ENCODE data around the gene C1orf210. TPM values are rescaled to one million over a fixed set of nuclear protein-coding genes. Genes with fewer than 3 reads are reported as not detected.

The C1orf210 gene
- total and polyA plus RNA-seq, 4 donors: 0.10 to 0.18 TPM; not detected in 2

GRCh38 chr1:43241413-43241836, 44.0 kb downstream of the C1orf210 start:
- Histone ChIP-seq H3K36me3 (ENCODE audit: control insufficient read depth, insufficient read depth, low read length) (no peaks in the 10 kb centered on the region), H3K27me3 (ENCODE audit: control insufficient read depth, insufficient read depth, low read length) (no peaks in the 10 kb centered on the region), H3K9me3 (ENCODE audit: control insufficient read depth, insufficient read depth, low read length) (no peaks in the 10 kb centered on the region), H3K4me3 (ENCODE audit: low read depth, low read length) (no peak overlapping the region), H3K27ac (ENCODE audit: low read depth, low read length) (no peak overlapping the region), H3K4me1 (ENCODE audit: control insufficient read depth, insufficient read depth, low read length) (peaks cover 5% of the 10 kb centered on the region)
- 77% methylated on average over 6 of the region's 6 CpGs for WGBS (ENCODE audit: insufficient coverage)
- no peak for DNase-seq (ENCODE audit: low read depth in 4 of 6, low spot score in 6 of 6)

GRCh38 chr1:43239484-43239883, 45.9 kb downstream of the C1orf210 start:
- Histone ChIP-seq H3K27ac (ENCODE audit: low read depth, low read length) (no peak overlapping the region), H3K4me1 (ENCODE audit: control insufficient read depth, insufficient read depth, low read length) (peaks cover 5% of the 10 kb centered on the region), H3K4me3 (ENCODE audit: low read depth, low read length) (no peak overlapping the region), H3K9me3 (ENCODE audit: control insufficient read depth, insufficient read depth, low read length) (no peaks in the 10 kb centered on the region), H3K36me3 (ENCODE audit: control insufficient read depth, insufficient read depth, low read length) (no peaks in the 10 kb centered on the region), H3K27me3 (ENCODE audit: control insufficient read depth, insufficient read depth, low read length) (no peaks in the 10 kb centered on the region)
- 89% methylated on average over 2 of the region's 3 CpGs for WGBS (ENCODE audit: insufficient coverage)
- no peak for DNase-seq (ENCODE audit: low read depth in 4 of 6, low spot score in 6 of 6)

GRCh38 chr1:43238991-43239469, 46.4 kb downstream of the C1orf210 start:
- no peak for DNase-seq (ENCODE audit: low read depth in 4 of 6, low spot score in 6 of 6)
- Histone ChIP-seq H3K4me3 (ENCODE audit: low read depth, low read length) (no peak overlapping the region), H3K27ac (ENCODE audit: low read depth, low read length) (no peak overlapping the region), H3K9me3 (ENCODE audit: control insufficient read depth, insufficient read depth, low read length) (no peaks in the 10 kb centered on the region), H3K4me1 (ENCODE audit: control insufficient read depth, insufficient read depth, low read length) (peaks cover 5% of the 10 kb centered on the region), H3K36me3 (ENCODE audit: control insufficient read depth, insufficient read depth, low read length) (no peaks in the 10 kb centered on the region), H3K27me3 (ENCODE audit: control insufficient read depth, insufficient read depth, low read length) (no peaks in the 10 kb centered on the region)
- 88% methylated on average over 2 of the region's 3 CpGs for WGBS (ENCODE audit: insufficient coverage)

GRCh38 chr1:43238085-43238484, 47.3 kb downstream of the C1orf210 start:
- Histone ChIP-seq H3K4me1 (ENCODE audit: control insufficient read depth, insufficient read depth, low read length) (peaks cover 5% of the 10 kb centered on the region), H3K27ac (ENCODE audit: low read depth, low read length) (no peak overlapping the region), H3K4me3 (ENCODE audit: low read depth, low read length) (no peak overlapping the region), H3K27me3 (ENCODE audit: control insufficient read depth, insufficient read depth, low read length) (no peaks in the 10 kb centered on the region), H3K36me3 (ENCODE audit: control insufficient read depth, insufficient read depth, low read length) (no peaks in the 10 kb centered on the region), H3K9me3 (ENCODE audit: control insufficient read depth, insufficient read depth, low read length) (no peaks in the 10 kb centered on the region)
- WGBS (ENCODE audit: insufficient coverage): 8% methylated on average over 4 of the region's 5 CpGs
- peak in 3 of 6 donors; percentile 20 to 82 (median 61) for DNase-seq (ENCODE audit: low read depth in 4 of 6, low spot score in 6 of 6)

- H3K27me3 ChIP-seq (ENCODE audit: control insufficient read depth, insufficient read depth, low read length): no peaks in the 10 kb centered on the region
- H3K4me1 ChIP-seq (ENCODE audit: control insufficient read depth, insufficient read depth, low read length): peaks cover 5% of the 10 kb centered on the region
- no peaks in the 10 kb centered on the region for H3K9me3 ChIP-seq (ENCODE audit: control insufficient read depth, insufficient read depth, low read length)
- no peak for DNase-seq (ENCODE audit: low read depth in 4 of 6, low spot score in 6 of 6)
- no peaks in the 10 kb centered on the region for H3K36me3 ChIP-seq (ENCODE audit: control insufficient read depth, insufficient read depth, low read length)
- no peak overlapping the region for H3K4me3 ChIP-seq (ENCODE audit: low read depth, low read length)
- no CpG with 5 or more reads among the region's 1 CpG for WGBS (ENCODE audit: insufficient coverage)
- no peak overlapping the region for H3K27ac ChIP-seq (ENCODE audit: low read depth, low read length)
Observed at GRCh38 chr1:43237121-43237520, 48.3 kb downstream of the C1orf210 start.

GRCh38 chr1:43235451-43236121, 49.8 kb downstream of the C1orf210 start:
- no peaks in the 10 kb centered on the region for H3K9me3 ChIP-seq (ENCODE audit: control insufficient read depth, insufficient read depth, low read length)
- WGBS (ENCODE audit: insufficient coverage): 88% methylated on average over 9 of the region's 9 CpGs
- no peaks in the 10 kb centered on the region for H3K27me3 ChIP-seq (ENCODE audit: control insufficient read depth, insufficient read depth, low read length)
- peaks cover 5% of the 10 kb centered on the region for H3K4me1 ChIP-seq (ENCODE audit: control insufficient read depth, insufficient read depth, low read length)
- no peak overlapping the region for H3K27ac ChIP-seq (ENCODE audit: low read depth, low read length)
- no peaks in the 10 kb centered on the region for H3K36me3 ChIP-seq (ENCODE audit: control insufficient read depth, insufficient read depth, low read length)
- no peak overlapping the region for H3K4me3 ChIP-seq (ENCODE audit: low read depth, low read length)
- DNase-seq (ENCODE audit: low read depth in 4 of 6, low spot score in 6 of 6): no peak

GRCh38 chr1:43235040-43235439, 50.3 kb downstream of the C1orf210 start:
- 80% methylated on average over 4 of the region's 8 CpGs for WGBS (ENCODE audit: insufficient coverage)
- no peaks in the 10 kb centered on the region for H3K9me3 ChIP-seq (ENCODE audit: control insufficient read depth, insufficient read depth, low read length)

GRCh38 chr1:43234267-43234666, 51.1 kb downstream of the C1orf210 start:
- no peak overlapping the region for H3K27ac ChIP-seq (ENCODE audit: low read depth, low read length)
- 96% methylated on average over 17 of the region's 17 CpGs for WGBS (ENCODE audit: insufficient coverage)
- peaks cover 3% of the 10 kb centered on the region for H3K36me3 ChIP-seq (ENCODE audit: control insufficient read depth, insufficient read depth, low read length)
- no peak for DNase-seq (ENCODE audit: low read depth in 4 of 6, low spot score in 6 of 6)
- no peak overlapping the region for H3K4me3 ChIP-seq (ENCODE audit: low read depth, low read length)
- H3K9me3 ChIP-seq (ENCODE audit: control insufficient read depth, insufficient read depth, low read length): no peaks in the 10 kb centered on the region
- peaks cover 12% of the 10 kb centered on the region for H3K4me1 ChIP-seq (ENCODE audit: control insufficient read depth, insufficient read depth, low read length)
- H3K27me3 ChIP-seq (ENCODE audit: control insufficient read depth, insufficient read depth, low read length): no peaks in the 10 kb centered on the region

More at GRCh38 chr1:43235040-43235439, 50.3 kb downstream of the C1orf210 start:
- peaks cover 10% of the 10 kb centered on the region for H3K4me1 ChIP-seq (ENCODE audit: control insufficient read depth, insufficient read depth, low read length)
- DNase-seq (ENCODE audit: low read depth in 4 of 6, low spot score in 6 of 6): no peak
- no peak overlapping the region for H3K4me3 ChIP-seq (ENCODE audit: low read depth, low read length)
- no peak overlapping the region for H3K27ac ChIP-seq (ENCODE audit: low read depth, low read length)
- H3K36me3 ChIP-seq (ENCODE audit: control insufficient read depth, insufficient read depth, low read length): peaks cover 3% of the 10 kb centered on the region
- no peaks in the 10 kb centered on the region for H3K27me3 ChIP-seq (ENCODE audit: control insufficient read depth, insufficient read depth, low read length)

GRCh38 chr1:43233631-43234030, 51.8 kb downstream of the C1orf210 start:
- 85% methylated on average over 5 of the region's 5 CpGs for WGBS (ENCODE audit: insufficient coverage)
- Histone ChIP-seq H3K4me3 (ENCODE audit: low read depth, low read length) (no peak overlapping the region), H3K36me3 (ENCODE audit: control insufficient read depth, insufficient read depth, low read length) (peaks cover 3% of the 10 kb centered on the region), H3K27me3 (ENCODE audit: control insufficient read depth, insufficient read depth, low read length) (no peaks in the 10 kb centered on the region), H3K4me1 (ENCODE audit: control insufficient read depth, insufficient read depth, low read length) (peaks cover 12% of the 10 kb centered on the region), H3K9me3 (ENCODE audit: control insufficient read depth, insufficient read depth, low read length) (no peaks in the 10 kb centered on the region), H3K27ac (ENCODE audit: low read depth, low read length) (no peak overlapping the region)
- DNase-seq (ENCODE audit: low read depth in 4 of 6, low spot score in 6 of 6): no peak

GRCh38 chr1:43232482-43232881, 52.9 kb downstream of the C1orf210 start:
- Histone ChIP-seq H3K27ac (ENCODE audit: low read depth, low read length) (no peak overlapping the region), H3K9me3 (ENCODE audit: control insufficient read depth, insufficient read depth, low read length) (no peaks in the 10 kb centered on the region), H3K27me3 (ENCODE audit: control insufficient read depth, insufficient read depth, low read length) (no peaks in the 10 kb centered on the region), H3K36me3 (ENCODE audit: control insufficient read depth, insufficient read depth, low read length) (peaks cover 3% of the 10 kb centered on the region), H3K4me3 (ENCODE audit: low read depth, low read length) (no peak overlapping the region), H3K4me1 (ENCODE audit: control insufficient read depth, insufficient read depth, low read length) (peaks cover 8% of the 10 kb centered on the region)
- WGBS (ENCODE audit: insufficient coverage): 77% methylated on average over 2 of the region's 4 CpGs
- peak in 2 of 6 donors; percentile 6 to 85 for DNase-seq (ENCODE audit: low read depth in 4 of 6, low spot score in 6 of 6)

Measured in spinal cord (tissue), 10 donors.